ENCODE data around the gene KCNN4. TPM values are rescaled to one million over a fixed set of nuclear protein-coding genes. Genes with fewer than 3 reads are reported as not detected.
"Not testable (repeated sequence)": the region's sequence is repeated elsewhere in the genome, so short reads cannot be mapped to it uniquely, and the experiment has no call there.

KCNN4 gene
- total RNA-seq, 1 experiment from 2014 or later: 0.26 TPM

- no peaks in the 10 kb centered on the region for H3K23me2 ChIP-seq (ENCODE audit: insufficient read length, low read depth, low read length, poor library complexity, severe bottlenecking)
- H3K14ac ChIP-seq (ENCODE audit: insufficient read depth, low read length): no peak overlapping the region
- H3K4me1 Mint-ChIP-seq: peaks cover 12 to 17% of the 10 kb centered on the region in 2 experiments
- H4K91ac ChIP-seq (ENCODE audit: insufficient read length, low read depth, low read length): no peak overlapping the region
- H3K18ac ChIP-seq (ENCODE audit: insufficient read length, low read depth, low read length): no peak overlapping the region
- no peak overlapping the region for H3K23ac ChIP-seq (ENCODE audit: insufficient read length, low read depth, low read length)
- H3K4me3 Mint-ChIP-seq: peak overlapping the region in 1 of 2 experiments; percentile 12; a peak in 1 of 5 replicates
- H3K27ac Mint-ChIP-seq: peak overlapping the region in 2 of 3 experiments; percentile 47 to 48; a peak in 2 of 7 replicates
- no peak overlapping the region for H2BK120ac ChIP-seq (ENCODE audit: low read depth, low read length, poor library complexity, severe bottlenecking)
- H3K36me3 Mint-ChIP-seq (ENCODE audit: insufficient read depth in 1 of 3, low read depth in 3 of 3): no peaks in the 10 kb centered on the region; a peak in 1 of 7 replicates
- no peaks in the 10 kb centered on the region; the same call in 1 of the 2 replicates for H3K4me1 ChIP-seq (ENCODE audit: insufficient read depth, low read length)
- TF ChIP-seq, protein P1, sequence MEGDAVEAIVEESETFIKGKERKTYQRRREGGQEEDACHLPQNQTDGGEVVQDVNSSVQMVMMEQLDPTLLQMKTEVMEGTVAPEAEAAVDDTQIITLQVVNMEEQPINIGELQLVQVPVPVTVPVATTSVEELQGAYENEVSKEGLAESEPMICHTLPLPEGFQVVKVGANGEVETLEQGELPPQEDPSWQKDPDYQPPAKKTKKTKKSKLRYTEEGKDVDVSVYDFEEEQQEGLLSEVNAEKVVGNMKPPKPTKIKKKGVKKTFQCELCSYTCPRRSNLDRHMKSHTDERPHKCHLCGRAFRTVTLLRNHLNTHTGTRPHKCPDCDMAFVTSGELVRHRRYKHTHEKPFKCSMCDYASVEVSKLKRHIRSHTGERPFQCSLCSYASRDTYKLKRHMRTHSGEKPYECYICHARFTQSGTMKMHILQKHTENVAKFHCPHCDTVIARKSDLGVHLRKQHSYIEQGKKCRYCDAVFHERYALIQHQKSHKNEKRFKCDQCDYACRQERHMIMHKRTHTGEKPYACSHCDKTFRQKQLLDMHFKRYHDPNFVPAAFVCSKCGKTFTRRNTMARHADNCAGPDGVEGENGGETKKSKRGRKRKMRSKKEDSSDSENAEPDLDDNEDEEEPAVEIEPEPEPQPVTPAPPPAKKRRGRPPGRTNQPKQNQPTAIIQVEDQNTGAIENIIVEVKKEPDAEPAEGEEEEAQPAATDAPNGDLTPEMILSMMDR (conservative IDR thresholded peaks at IDR 0.05): no peak
- no peak overlapping the region for H2BK15ac ChIP-seq (ENCODE audit: low read depth, low read length)
- H3K79me2 ChIP-seq (ENCODE audit: insufficient read depth, low read length): no peaks in the 10 kb centered on the region
- no peak overlapping the region for H2BK20ac ChIP-seq (ENCODE audit: low read depth, low read length, poor library complexity, severe bottlenecking)
- no peak overlapping the region for H2BK12ac ChIP-seq (ENCODE audit: insufficient read length, low read depth, low read length)
- no peak overlapping the region for H3K9ac ChIP-seq (ENCODE audit: extremely low read depth, insufficient read length, low read length)
- no peaks in the 10 kb centered on the region for H3K9me3 ChIP-seq (ENCODE audit: control insufficient read depth, low read depth, low read length)
- no CpG with 5 or more reads among the region's 16 CpGs for WGBS (ENCODE audit: extremely low coverage, insufficient read length, low lambda C conversion rate)
- no peaks in the 10 kb centered on the region for H3K9me3 Mint-ChIP-seq
- H3K4me2 ChIP-seq (ENCODE audit: insufficient read depth, insufficient read length, low read length): no peak overlapping the region
- peaks cover 22% of the 10 kb centered on the region for H3K27me3 Mint-ChIP-seq (ENCODE audit: low read depth)
- no peak overlapping the region for H4K8ac ChIP-seq (replicated peaks; ENCODE audit: insufficient read length, low read depth, low read length)
- H3K79me1 ChIP-seq (ENCODE audit: insufficient read depth, low read depth, low read length, poor library complexity, severe bottlenecking): no peaks in the 10 kb centered on the region
- no peak overlapping the region for H2BK5ac ChIP-seq (ENCODE audit: insufficient read length, low read length)
- no peak overlapping the region for H3K4ac ChIP-seq (ENCODE audit: low read depth, low read length)
- H4K5ac ChIP-seq (ENCODE audit: insufficient read length, low read depth, low read length): no peak overlapping the region
- no peak overlapping the region for H3K56ac ChIP-seq (ENCODE audit: insufficient read length, low read depth, low read length)
- no peak overlapping the region for H3T11ph ChIP-seq (ENCODE audit: low read length)
- H4K20me1 ChIP-seq (ENCODE audit: control insufficient read depth, insufficient read depth, insufficient read length): no peaks in the 10 kb centered on the region
- H3K27me3 ChIP-seq (ENCODE audit: insufficient read depth, low read length): no peaks in the 10 kb centered on the region
- H2AK5ac ChIP-seq (ENCODE audit: insufficient read length, low read length): no peak overlapping the region
- H2AFZ ChIP-seq (ENCODE audit: low read length): no peak overlapping the region
- peak; percentile 60 for DNase-seq
- no peak overlapping the region for H3K27ac ChIP-seq (ENCODE audit: insufficient read length, low read depth, low read length)
Observed at GRCh38 chr19:43765109-43765876, 15.5 kb downstream of the KCNN4 start.

DNA sequence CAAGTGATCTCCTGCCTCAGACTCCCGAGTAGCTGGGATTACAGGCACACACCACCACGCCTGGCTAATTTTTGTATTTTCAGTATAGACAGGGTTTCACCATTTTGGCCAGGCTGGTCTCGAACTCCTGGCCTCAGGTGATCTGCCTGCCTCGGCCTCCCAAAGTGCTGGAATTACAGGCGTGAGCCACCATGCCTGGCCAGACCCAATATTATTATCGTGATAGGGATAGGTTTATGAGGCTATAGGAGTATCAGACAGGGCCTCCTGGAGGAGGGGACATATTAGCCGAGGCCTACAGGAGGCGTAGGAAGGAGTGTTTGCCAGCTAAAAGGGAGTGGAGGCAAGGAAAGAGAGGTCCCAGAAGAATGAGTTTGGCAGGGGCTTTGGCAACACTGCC lies 16.1 kb downstream of the KCNN4 start:
- H3T11ph ChIP-seq (ENCODE audit: low read length); H3K14ac ChIP-seq (ENCODE audit: insufficient read depth, low read length); H3K79me2 ChIP-seq (ENCODE audit: insufficient read depth, low read length); H3K18ac ChIP-seq (ENCODE audit: insufficient read length, low read depth, low read length); H2BK120ac ChIP-seq (ENCODE audit: low read depth, low read length, poor library complexity, severe bottlenecking); H3K4ac ChIP-seq (ENCODE audit: low read depth, low read length); H3K9me3 Mint-ChIP-seq; H2BK5ac ChIP-seq (ENCODE audit: insufficient read length, low read length); H4K20me1 ChIP-seq (ENCODE audit: control insufficient read depth, insufficient read depth, insufficient read length); H2AK5ac ChIP-seq (ENCODE audit: insufficient read length, low read length); H3K23ac ChIP-seq (ENCODE audit: insufficient read length, low read depth, low read length); H2BK15ac ChIP-seq (ENCODE audit: low read depth, low read length); H3K27ac ChIP-seq (ENCODE audit: insufficient read length, low read depth, low read length); H3K79me1 ChIP-seq (ENCODE audit: insufficient read depth, low read depth, low read length, poor library complexity, severe bottlenecking); H3K27me3 ChIP-seq (ENCODE audit: insufficient read depth, low read length); H4K8ac ChIP-seq (replicated peaks; ENCODE audit: insufficient read length, low read depth, low read length); H3K4me2 ChIP-seq (ENCODE audit: insufficient read depth, insufficient read length, low read length); H2BK20ac ChIP-seq (ENCODE audit: low read depth, low read length, poor library complexity, severe bottlenecking); DNase-seq; H3K4me1 ChIP-seq (ENCODE audit: insufficient read depth, low read length); H2AFZ ChIP-seq (ENCODE audit: low read length); H3K56ac ChIP-seq (ENCODE audit: insufficient read length, low read depth, low read length); H3K36me3 Mint-ChIP-seq (ENCODE audit: insufficient read depth in 1 of 3, low read depth in 3 of 3); H3K27ac Mint-ChIP-seq; H4K5ac ChIP-seq (ENCODE audit: insufficient read length, low read depth, low read length); H3K4me3 Mint-ChIP-seq; H4K91ac ChIP-seq (ENCODE audit: insufficient read length, low read depth, low read length); H2BK12ac ChIP-seq (ENCODE audit: insufficient read length, low read depth, low read length); H3K23me2 ChIP-seq (ENCODE audit: insufficient read length, low read depth, low read length, poor library complexity, severe bottlenecking); H3K9me3 ChIP-seq (ENCODE audit: control insufficient read depth, low read depth, low read length); H3K9ac ChIP-seq (ENCODE audit: extremely low read depth, insufficient read length, low read length): not testable (repeated sequence)
- no CpG with 5 or more reads among the region's 8 CpGs for WGBS (ENCODE audit: extremely low coverage, insufficient read length, low lambda C conversion rate)
- Mint-ChIP-seq H3K4me1 (peaks cover 12 to 18% of the 10 kb centered on the region in 2 experiments), H3K27me3 (ENCODE audit: low read depth) (peaks cover 15% of the 10 kb centered on the region)
